Esophagus squamous epithelium (tissue), 5 donors: ENCODE results near the gene MAP7D2. TPM values are rescaled to one million over a fixed set of nuclear protein-coding genes. Genes with fewer than 3 reads are reported as not detected.

Experiments
- DNase-seq: peaks from one replicate; lab custom pipeline; 2025; lab: John Stamatoyannopoulos, UW
- H3K27ac ChIP-seq, 4 donors: fragments of 200-600 bp; sonication (generic); one replicate each; pipeline ENCODE4 v1.5.1; 2016 to 2019; ENCODE audit warnings: mild to moderate bottlenecking in 1 of 4
- H3K27me3 ChIP-seq, 4 donors: fragments of 200-600 bp; sonication (generic); 1 replicate in 3 of 4; 2 replicates in 1 of 4; pipeline versions ENCODE4 v1.5.1 to v1.6.0; 2017 to 2021; ENCODE audit warnings: antibody characterized with exemption in 1 of 4
- H3K36me3 ChIP-seq, 3 donors: fragments of 200-600 bp; sonication (generic); one replicate each; pipeline ENCODE4 v1.5.1; 2016 to 2019
- H3K4me1 ChIP-seq, 3 donors: fragments of 200-600 bp; sonication (generic); one replicate each; pipeline ENCODE4 v1.5.1; 2017 to 2019
- H3K4me3 ChIP-seq, 4 donors: fragments of 200-600 bp; sonication (generic); 1 replicate in 3 of 4; 2 replicates in 1 of 4; pipeline ENCODE4 v1.5.1; 2016 to 2019; ENCODE audit warnings: mild to moderate bottlenecking in 2 of 4, moderate library complexity in 1 of 4
- H3K9me3 ChIP-seq, 3 donors: fragments of 200-600 bp; sonication (generic); one replicate each; pipeline ENCODE4 v1.5.1; 2016 to 2019
- POLR2A ChIP-seq, 4 donors: fragments of 450-650 bp; IDR thresholded peaks; one replicate each; pipeline ENCODE4 v1.6.1; 2017; ENCODE audit warnings: antibody characterized with exemption in 4 of 4, mild to moderate bottlenecking in 4 of 4, moderate library complexity in 3 of 4
- WGBS, 2 donors: methylation state at CpG; one replicate each; pipeline ENCODE4 v1.1.5; 2018; 5-methylcytosine and 5-hydroxymethylcytosine counted together
- intact Hi-C: fragments of 100-400 bp; cut with DNase I; formaldehyde crosslinking; loops from one replicate; pipeline ENCODE4 v1.15.0; 2022
- total RNA-seq, 4 donors: library from RNA; depleted of rRNA; stranded (reverse); fragments of >200 nt; gene quantifications; one replicate each; pipeline ENCODE4 v1.1.0, GENCODE V29; 2016
- TF ChIP-seq, protein P1 (sequence below), 6 experiments: fragments of 450-650 bp in 4 of 6; fragments of 200-600 bp in 2 of 6; sonication (generic) in 2 of 6; IDR thresholded peaks; one replicate each; pipeline ENCODE4 v1.5.1; 2016 to 2019; ENCODE audit warnings: antibody characterized with exemption in 6 of 6, mild to moderate bottlenecking in 4 of 6, moderate library complexity in 4 of 6
- donor health status: DM: yes; HTN: yes; CAD: no.

The MAP7D2 gene
- total RNA-seq, 4 donors from 2014 or later: 0.09 to 0.75 (median 0.38) TPM; not detected in 1

DNA sequence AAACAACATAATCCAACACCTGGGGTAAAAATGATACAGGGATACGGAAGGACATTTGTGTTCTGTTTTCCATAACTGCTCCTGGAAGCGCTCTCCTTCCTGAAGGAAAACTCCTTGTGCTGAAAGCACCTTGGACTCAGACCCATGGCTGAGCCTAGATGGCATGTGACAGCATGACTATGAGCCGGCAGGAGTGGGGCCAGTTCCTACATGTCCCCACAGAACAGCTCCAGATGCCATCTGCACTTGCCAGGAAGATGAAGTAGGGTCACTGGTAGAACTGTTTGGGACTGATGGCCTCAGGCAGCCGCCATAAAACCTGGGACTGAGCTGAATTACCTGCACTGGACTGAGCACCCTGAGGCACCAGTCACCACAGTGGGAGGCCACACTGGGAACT, 69.8 kb downstream of the MAP7D2 start:
- DNase-seq: no peak
- TF ChIP-seq, protein P1, sequence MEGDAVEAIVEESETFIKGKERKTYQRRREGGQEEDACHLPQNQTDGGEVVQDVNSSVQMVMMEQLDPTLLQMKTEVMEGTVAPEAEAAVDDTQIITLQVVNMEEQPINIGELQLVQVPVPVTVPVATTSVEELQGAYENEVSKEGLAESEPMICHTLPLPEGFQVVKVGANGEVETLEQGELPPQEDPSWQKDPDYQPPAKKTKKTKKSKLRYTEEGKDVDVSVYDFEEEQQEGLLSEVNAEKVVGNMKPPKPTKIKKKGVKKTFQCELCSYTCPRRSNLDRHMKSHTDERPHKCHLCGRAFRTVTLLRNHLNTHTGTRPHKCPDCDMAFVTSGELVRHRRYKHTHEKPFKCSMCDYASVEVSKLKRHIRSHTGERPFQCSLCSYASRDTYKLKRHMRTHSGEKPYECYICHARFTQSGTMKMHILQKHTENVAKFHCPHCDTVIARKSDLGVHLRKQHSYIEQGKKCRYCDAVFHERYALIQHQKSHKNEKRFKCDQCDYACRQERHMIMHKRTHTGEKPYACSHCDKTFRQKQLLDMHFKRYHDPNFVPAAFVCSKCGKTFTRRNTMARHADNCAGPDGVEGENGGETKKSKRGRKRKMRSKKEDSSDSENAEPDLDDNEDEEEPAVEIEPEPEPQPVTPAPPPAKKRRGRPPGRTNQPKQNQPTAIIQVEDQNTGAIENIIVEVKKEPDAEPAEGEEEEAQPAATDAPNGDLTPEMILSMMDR (IDR thresholded peaks at IDR 0.05): no peak
- TF ChIP-seq POLR2A (IDR thresholded peaks at IDR 0.05): no peak
- Histone ChIP-seq H3K9me3 (no peaks in the 10 kb centered on the region), H3K4me3 (no peak overlapping the region), H3K27me3 (no peaks in the 10 kb centered on the region), H3K4me1 (peaks cover 0 to 4% (median 0%) of the 10 kb centered on the region in 3 donors), H3K27ac (no peak overlapping the region), H3K36me3 (no peaks in the 10 kb centered on the region)
- intact Hi-C loops: no loop called here
- WGBS, 2 donors: 40 to 50% methylated on average over 1 to 3 of the region's 4 CpGs

DNA sequence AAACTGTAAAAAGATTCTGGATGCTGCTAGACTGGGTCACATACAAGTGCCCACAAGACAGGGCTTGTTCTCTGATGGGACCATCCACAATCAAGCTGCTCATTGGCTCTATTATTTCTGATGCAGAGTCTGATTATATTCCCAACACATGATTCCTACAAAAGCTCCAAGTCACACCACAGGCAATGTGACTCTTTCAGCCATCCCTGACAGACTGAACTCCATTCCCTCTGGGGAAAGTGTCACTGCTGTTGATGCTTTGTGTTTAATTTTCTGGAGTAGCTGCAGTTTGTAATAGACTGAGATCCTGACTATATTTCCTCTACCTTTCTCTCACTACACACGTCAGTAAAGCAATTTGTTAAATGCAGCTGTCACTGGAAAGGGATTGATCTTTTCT, 70.5 kb downstream of the MAP7D2 start:
- intact Hi-C loops: no loop called here
- peaks cover 0 to 4% (median 0%) of the 10 kb centered on the region in 3 donors for H3K4me1 ChIP-seq
- whole genome bisulfite sequencing, 2 donors: 38 to 60% methylated on average over 1 of the region's 1 CpG
- no peak overlapping the region for H3K27ac ChIP-seq
- no peaks in the 10 kb centered on the region for H3K36me3 ChIP-seq
- H3K27me3 ChIP-seq: no peaks in the 10 kb centered on the region
- H3K4me3 ChIP-seq: no peak overlapping the region
- no peaks in the 10 kb centered on the region for H3K9me3 ChIP-seq
- DNase-seq: no peak
- TF ChIP-seq, protein P1 (IDR thresholded peaks at IDR 0.05): no peak
- TF ChIP-seq POLR2A (IDR thresholded peaks at IDR 0.05): no peak

DNA sequence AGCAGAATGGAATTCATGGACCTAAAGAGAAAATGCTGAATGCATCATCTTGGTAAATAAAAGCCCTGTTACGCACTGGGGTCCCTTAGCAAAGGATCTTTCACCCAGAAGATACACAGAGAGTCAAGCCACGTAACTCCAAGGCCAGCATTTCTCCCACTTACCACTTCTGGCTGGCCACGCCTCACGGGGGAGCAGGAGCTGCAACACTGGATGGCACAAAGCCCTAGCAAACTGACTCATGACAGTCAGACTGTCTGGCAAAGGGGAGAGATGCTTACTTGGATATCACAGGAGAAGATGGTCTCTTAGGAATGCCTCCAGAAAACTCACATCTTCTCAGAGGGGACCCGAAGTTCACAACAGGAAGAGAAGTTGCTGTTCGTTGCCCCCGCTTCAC, 74.5 kb downstream of the MAP7D2 start:
- intact Hi-C loops: no loop called here
- DNase-seq: no peak
- no peaks in the 10 kb centered on the region for H3K27me3 ChIP-seq
- 79 to 90% methylated on average over 5 to 7 of the region's 7 CpGs for WGBS, 2 donors
- peaks cover 0 to 3% (median 0%) of the 10 kb centered on the region in 3 donors for H3K4me1 ChIP-seq
- no peaks in the 10 kb centered on the region for H3K36me3 ChIP-seq
- TF ChIP-seq, protein P1 (IDR thresholded peaks at IDR 0.05): no peak
- no peak for TF ChIP-seq POLR2A (IDR thresholded peaks at IDR 0.05)
- no peaks in the 10 kb centered on the region for H3K9me3 ChIP-seq
- no peak overlapping the region for H3K4me3 ChIP-seq
- H3K27ac ChIP-seq: no peak overlapping the region

DNA sequence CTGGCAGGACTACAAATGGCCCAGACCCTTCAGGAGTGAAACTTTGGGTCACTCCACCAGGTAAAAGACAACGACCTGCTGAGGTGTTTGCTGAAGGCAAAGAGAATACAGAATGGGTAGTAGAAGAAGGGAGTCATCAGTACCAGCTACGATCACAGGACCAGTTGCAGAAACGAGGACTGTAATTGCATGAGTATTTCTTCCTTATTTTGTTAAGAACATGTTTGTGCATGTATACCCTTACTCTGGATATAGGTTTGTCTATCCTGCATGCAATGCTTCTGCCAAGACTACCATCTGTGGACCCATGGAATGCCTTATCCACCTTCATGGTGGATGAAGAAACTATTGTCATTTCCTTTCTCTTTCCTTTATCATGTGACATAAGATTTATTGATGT, 77.7 kb downstream of the MAP7D2 start:
- H3K36me3 ChIP-seq: no peaks in the 10 kb centered on the region
- H3K9me3 ChIP-seq: no peaks in the 10 kb centered on the region
- no peak for DNase-seq
- no peak overlapping the region for H3K4me3 ChIP-seq
- H3K27ac ChIP-seq: no peak overlapping the region
- H3K4me1 ChIP-seq: no peaks in the 10 kb centered on the region
- WGBS, 2 donors: 20 to 53% methylated on average over 1 to 3 of the region's 3 CpGs
- no peaks in the 10 kb centered on the region for H3K27me3 ChIP-seq
- intact Hi-C loops: no loop called here
- TF ChIP-seq, protein P1 (IDR thresholded peaks at IDR 0.05): no peak
- TF ChIP-seq POLR2A (IDR thresholded peaks at IDR 0.05): no peak

DNA sequence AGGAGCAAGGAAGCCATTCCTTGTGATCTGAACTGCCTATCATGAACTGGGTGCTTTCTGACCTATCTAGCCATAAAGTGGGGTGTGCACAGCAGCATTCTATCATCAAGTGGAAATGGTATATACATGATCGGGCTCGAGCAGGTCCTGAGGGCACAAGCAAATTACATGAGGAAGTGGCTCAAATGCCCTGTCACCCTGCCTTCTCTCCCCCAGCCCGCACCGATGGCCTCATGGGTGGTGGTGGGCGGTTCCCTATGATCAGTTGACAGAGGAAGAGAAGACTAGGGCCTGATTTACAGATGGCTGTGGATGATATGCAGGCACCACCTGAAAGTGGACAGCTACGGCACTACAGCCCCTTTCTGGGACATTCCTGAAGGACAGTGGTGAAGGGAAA, 79.5 kb downstream of the MAP7D2 start:
- H3K4me3 ChIP-seq: no peak overlapping the region
- no peak overlapping the region for H3K27ac ChIP-seq
- no peak for DNase-seq
- no peaks in the 10 kb centered on the region for H3K27me3 ChIP-seq
- WGBS, 2 donors: 79% methylated on average over 5 of the region's 6 CpGs; no CpG with 5 or more reads in 1 of the 2 donors
- no peaks in the 10 kb centered on the region for H3K9me3 ChIP-seq
- no peak for TF ChIP-seq POLR2A (IDR thresholded peaks at IDR 0.05)
- TF ChIP-seq, protein P1 (IDR thresholded peaks at IDR 0.05): no peak
- H3K4me1 ChIP-seq: no peaks in the 10 kb centered on the region
- intact Hi-C loops: no loop called here
- no peaks in the 10 kb centered on the region for H3K36me3 ChIP-seq
